Measurements from ENCODE around the gene CBARP.
A peak's percentile ranks its signal among the peaks of the same experiment; 100 is the strongest.
"Not testable (repeated sequence)": the region's sequence is repeated elsewhere in the genome, so short reads cannot be mapped to it uniquely, and the experiment has no call there.

CBARP gene

GRCh38 chr19:1249298-1249989 lies 11.6 kb upstream of the CBARP start:
- Histone ChIP-seq H2AFZ (ENCODE audit: low read depth, low read length) (no peak overlapping the region), H3K4me3 (ENCODE audit: low read length) (peak overlapping the region; percentile 90), H3K9me3 (ENCODE audit: low read length) (no peaks in the 10 kb centered on the region)

GRCh38 chr19:1248786-1249297 lies 11.0 kb upstream of the CBARP start:
- H3K4me1 ChIP-seq (ENCODE audit: insufficient read depth, low read length): peaks cover 34% of the 10 kb centered on the region

More at GRCh38 chr19:1249298-1249989, 11.6 kb upstream of the CBARP start:
- no peaks in the 10 kb centered on the region for H3K27me3 ChIP-seq (ENCODE audit: insufficient read depth, low read length)
- peaks cover 34% of the 10 kb centered on the region for H3K4me1 ChIP-seq (ENCODE audit: insufficient read depth, low read length)
- peaks cover 27% of the 10 kb centered on the region for H3K36me3 ChIP-seq (ENCODE audit: insufficient read depth, low read length)

GRCh38 chr19:1248139-1248785 lies 10.5 kb upstream of the CBARP start, which contains the start of gene MIDN:
Gene MIDN, plus strand, starts transcription at chr19:1248583. Its CDS starts 1,714 bp downstream, at chr19:1250297.
- H2AFZ ChIP-seq (ENCODE audit: low read depth, low read length): no peak within 1 kb of the TSS
- H3K4me1 ChIP-seq (ENCODE audit: insufficient read depth, low read length): peaks cover 28% of the 10 kb centered on the region
- H3K4me3 ChIP-seq (ENCODE audit: low read length): peak within 1 kb of the TSS; percentile 75
- H3K9me3 ChIP-seq (ENCODE audit: low read length): no peaks in the 10 kb centered on the region
- H3K27me3 ChIP-seq (ENCODE audit: insufficient read depth, low read length): no peaks in the 10 kb centered on the region
- peaks cover 16% of the 10 kb centered on the region for H3K36me3 ChIP-seq (ENCODE audit: insufficient read depth, low read length)

More at GRCh38 chr19:1248786-1249297, 11.0 kb upstream of the CBARP start:
- H3K9me3 ChIP-seq (ENCODE audit: low read length): no peaks in the 10 kb centered on the region
- H3K36me3 ChIP-seq (ENCODE audit: insufficient read depth, low read length): peaks cover 21% of the 10 kb centered on the region
- no peaks in the 10 kb centered on the region for H3K27me3 ChIP-seq (ENCODE audit: insufficient read depth, low read length)
- no peak overlapping the region for H2AFZ ChIP-seq (ENCODE audit: low read depth, low read length)
- H3K4me3 ChIP-seq (ENCODE audit: low read length): peak overlapping the region; percentile 75

- Histone ChIP-seq H3K9me3 (ENCODE audit: low read length) (no peaks in the 10 kb centered on the region), H2AFZ (ENCODE audit: low read depth, low read length) (no peak overlapping the region), H3K4me3 (ENCODE audit: low read length) (peak overlapping the region; percentile 75), H3K4me1 (ENCODE audit: insufficient read depth, low read length) (peaks cover 23% of the 10 kb centered on the region), H3K27me3 (ENCODE audit: insufficient read depth, low read length) (no peaks in the 10 kb centered on the region), H3K36me3 (ENCODE audit: insufficient read depth, low read length) (peaks cover 16% of the 10 kb centered on the region)
These were observed 9.9 kb upstream of the CBARP start for GRCh38 chr19:1247748-1248138.

DNA sequence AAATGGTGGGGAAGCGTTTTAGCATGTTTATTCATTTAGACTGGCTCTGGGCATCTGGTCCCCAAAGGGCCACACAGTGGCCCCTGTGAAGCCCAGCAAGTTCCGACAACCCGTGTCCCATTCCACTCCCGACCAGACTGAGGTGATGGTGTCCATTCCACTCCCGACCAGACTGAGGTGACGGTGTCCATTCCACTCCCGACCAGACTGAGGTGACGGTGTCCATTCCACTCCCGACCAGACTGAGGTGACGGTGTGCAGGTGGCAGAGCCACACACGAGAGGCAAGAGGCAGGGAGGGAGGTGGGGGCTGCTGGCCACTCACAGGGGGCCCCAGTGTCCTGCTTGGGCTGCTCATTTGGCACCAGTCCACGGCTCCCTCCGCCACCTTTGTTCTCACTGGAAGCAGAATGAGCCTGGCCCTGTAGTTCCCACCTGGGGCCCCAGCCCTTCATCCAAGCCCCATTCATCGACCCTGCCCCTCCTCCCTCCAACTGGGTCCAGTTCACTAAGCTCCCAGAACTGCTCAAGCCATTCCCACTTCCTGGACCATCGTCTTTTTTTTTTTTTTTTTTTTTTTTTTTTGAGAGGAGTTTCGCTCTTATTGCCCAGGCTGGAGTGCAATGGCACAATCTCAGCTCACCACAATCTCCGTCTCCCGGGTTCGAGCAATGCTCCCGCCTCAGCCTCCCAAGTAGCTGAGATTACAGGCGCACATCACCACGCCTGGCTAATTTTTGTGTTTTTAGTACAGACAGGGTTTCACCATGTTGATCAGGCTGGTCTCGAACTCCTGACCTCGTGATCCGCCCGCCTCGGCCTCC lies 8.7 kb upstream of the CBARP start:
- not testable (repeated sequence) for H3K27me3 ChIP-seq (ENCODE audit: insufficient read depth, low read length); H3K36me3 ChIP-seq (ENCODE audit: insufficient read depth, low read length); H3K9me3 ChIP-seq (ENCODE audit: low read length); H2AFZ ChIP-seq (ENCODE audit: low read depth, low read length); H3K4me3 ChIP-seq (ENCODE audit: low read length)
- peaks cover 21% of the 10 kb centered on the region for H3K4me1 ChIP-seq (ENCODE audit: insufficient read depth, low read length)

- no peak overlapping the region for H3K4me3 ChIP-seq (ENCODE audit: low read length)
- H3K36me3 ChIP-seq (ENCODE audit: insufficient read depth, low read length): no peaks in the 10 kb centered on the region
- no peaks in the 10 kb centered on the region for H3K27me3 ChIP-seq (ENCODE audit: insufficient read depth, low read length)
- H3K9me3 ChIP-seq (ENCODE audit: low read length): no peaks in the 10 kb centered on the region
- H3K4me1 ChIP-seq (ENCODE audit: insufficient read depth, low read length): peaks cover 28% of the 10 kb centered on the region
- H2AFZ ChIP-seq (ENCODE audit: low read depth, low read length): no peak overlapping the region
These were observed 7.9 kb upstream of the CBARP start for GRCh38 chr19:1245494-1246264.

- Histone ChIP-seq H3K36me3 (ENCODE audit: insufficient read depth, low read length) (no peaks in the 10 kb centered on the region), H3K4me3 (ENCODE audit: low read length) (no peak overlapping the region), H3K9me3 (ENCODE audit: low read length) (no peaks in the 10 kb centered on the region), H3K27me3 (ENCODE audit: insufficient read depth, low read length) (no peaks in the 10 kb centered on the region), H3K4me1 (ENCODE audit: insufficient read depth, low read length) (peaks cover 30% of the 10 kb centered on the region), H2AFZ (ENCODE audit: low read depth, low read length) (no peak overlapping the region)
These were observed 7.1 kb upstream of the CBARP start for GRCh38 chr19:1244693-1245451.

- no peaks in the 10 kb centered on the region for H3K27me3 ChIP-seq (ENCODE audit: insufficient read depth, low read length)
- no peaks in the 10 kb centered on the region for H3K9me3 ChIP-seq (ENCODE audit: low read length)
- no peak overlapping the region for H3K4me3 ChIP-seq (ENCODE audit: low read length)
- peaks cover 33% of the 10 kb centered on the region for H3K4me1 ChIP-seq (ENCODE audit: insufficient read depth, low read length)
- no peaks in the 10 kb centered on the region for H3K36me3 ChIP-seq (ENCODE audit: insufficient read depth, low read length)
- H2AFZ ChIP-seq (ENCODE audit: low read depth, low read length): no peak overlapping the region
These were observed 6.2 kb upstream of the CBARP start for GRCh38 chr19:1243768-1244692.

- H3K4me3 ChIP-seq (ENCODE audit: low read length): peak within 1 kb of the TSS; percentile 65
- H3K4me1 ChIP-seq (ENCODE audit: insufficient read depth, low read length): peaks cover 42% of the 10 kb centered on the region
- no peaks in the 10 kb centered on the region for H3K36me3 ChIP-seq (ENCODE audit: insufficient read depth, low read length)
- H3K27me3 ChIP-seq (ENCODE audit: insufficient read depth, low read length): no peaks in the 10 kb centered on the region
- no peak within 1 kb of the TSS for H2AFZ ChIP-seq (ENCODE audit: low read depth, low read length)
- no peaks in the 10 kb centered on the region for H3K9me3 ChIP-seq (ENCODE audit: low read length)
These were observed 3.8 kb upstream of the CBARP start, which contains the start of gene ATP5F1D for GRCh38 chr19:1241417-1242095. Gene ATP5F1D, plus strand, starts transcription at chr19:1241751. Its CDS starts 100 bp downstream, at chr19:1241851.

- no peaks in the 10 kb centered on the region for H3K9me3 ChIP-seq (ENCODE audit: low read length)
These were observed 3.1 kb upstream of the CBARP start for GRCh38 chr19:1240925-1241324.

More at GRCh38 chr19:1240925-1241324, 3.1 kb upstream of the CBARP start:
- peak overlapping the region; percentile 65 for H3K4me3 ChIP-seq (ENCODE audit: low read length)
- peaks cover 42% of the 10 kb centered on the region for H3K4me1 ChIP-seq (ENCODE audit: insufficient read depth, low read length)
- H3K27me3 ChIP-seq (ENCODE audit: insufficient read depth, low read length): no peaks in the 10 kb centered on the region
- H3K36me3 ChIP-seq (ENCODE audit: insufficient read depth, low read length): no peaks in the 10 kb centered on the region
- no peak overlapping the region for H2AFZ ChIP-seq (ENCODE audit: low read depth, low read length)

Measured in neuron (in vitro differentiated cells).